ENCODE measurements around the gene RHOU. TPM values are rescaled to one million over a fixed set of nuclear protein-coding genes. Genes with fewer than 3 reads are reported as not detected.

The RHOU gene
- total RNA-seq, 1 experiment from 2014 or later = 0.81 TPM

- in situ Hi-C loops (cut with HindIII; ENCODE audit: low pct_unique_long_range_greater_than_20kb, low sequenced_read_pairs) = no loop called here
These were observed 1.7 kb upstream of the RHOU start for GRCh38 chr1:228733576-228733975.

DNA sequence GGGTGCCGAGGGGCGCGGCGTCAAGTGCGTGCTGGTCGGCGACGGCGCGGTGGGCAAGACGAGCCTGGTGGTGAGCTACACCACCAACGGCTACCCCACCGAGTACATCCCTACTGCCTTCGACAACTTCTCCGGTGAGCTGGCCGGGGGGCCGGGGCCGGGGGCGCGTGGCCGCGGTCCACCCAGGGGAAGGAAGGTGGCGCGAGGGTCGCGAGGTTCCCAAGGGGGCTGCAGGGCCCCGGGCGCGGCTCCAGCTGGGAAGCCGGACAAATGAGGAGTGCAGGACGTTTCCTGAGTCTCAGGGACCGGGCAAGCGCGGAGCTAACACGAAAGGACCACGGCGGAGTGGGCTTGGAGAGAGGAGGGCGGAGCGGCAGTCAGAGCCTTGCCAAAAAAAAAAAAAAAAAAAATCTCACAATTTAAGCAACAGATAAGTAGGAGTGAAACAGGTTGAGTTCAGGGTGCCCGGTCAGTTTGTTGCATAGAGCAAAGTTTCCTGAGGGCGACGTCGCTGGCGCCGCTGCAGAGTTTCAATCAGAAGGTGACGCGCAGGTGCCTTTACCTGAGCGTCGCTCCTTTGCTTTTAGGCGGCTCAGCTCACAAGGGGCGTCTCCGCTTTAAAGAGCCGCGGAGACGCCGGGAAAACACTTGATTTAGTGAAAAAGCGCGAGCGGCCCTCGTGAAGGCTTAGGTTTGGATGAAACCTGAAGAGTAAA, 750 bp downstream of the RHOU start:
- in situ Hi-C loops (cut with HindIII; ENCODE audit: low pct_unique_long_range_greater_than_20kb, low sequenced_read_pairs) = no loop called here
- no peak for DNase-seq (ENCODE audit: low read depth)

More at GRCh38 chr1:228733576-228733975, 1.7 kb upstream of the RHOU start:
- no peak for DNase-seq (ENCODE audit: low read depth)

DNA sequence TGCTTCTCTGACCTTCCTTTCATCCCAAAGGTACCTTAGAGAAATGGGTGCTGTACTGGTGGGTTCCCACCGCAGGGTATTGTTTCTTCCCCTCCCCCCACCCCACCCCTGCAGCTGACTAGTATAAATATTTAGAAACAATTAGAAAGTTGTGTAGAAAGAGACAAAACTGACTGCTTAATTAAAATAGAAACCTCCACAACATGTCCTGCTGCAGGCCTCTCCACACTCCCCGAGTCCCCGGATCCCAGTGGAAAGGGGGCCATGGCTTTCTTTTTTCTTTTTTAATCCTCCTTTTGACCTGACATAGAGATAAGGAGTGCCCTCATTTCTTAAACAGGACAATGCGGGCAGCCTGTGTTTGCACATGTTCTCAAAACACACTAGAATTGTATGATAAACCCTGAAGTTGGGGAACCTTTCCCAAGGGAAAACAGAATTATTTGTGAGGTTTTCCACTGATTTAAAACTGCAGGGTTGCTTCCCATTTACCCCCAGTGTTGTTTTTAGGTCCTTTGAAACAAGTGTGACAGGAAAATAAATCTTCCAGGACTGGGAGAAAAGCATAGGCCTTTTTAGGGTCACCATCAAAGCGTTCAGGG, 1.7 kb downstream of the RHOU start:
- in situ Hi-C loops (cut with HindIII; ENCODE audit: low pct_unique_long_range_greater_than_20kb, low sequenced_read_pairs) = no loop called here
- DNase-seq (ENCODE audit: low read depth) = no peak

DNA sequence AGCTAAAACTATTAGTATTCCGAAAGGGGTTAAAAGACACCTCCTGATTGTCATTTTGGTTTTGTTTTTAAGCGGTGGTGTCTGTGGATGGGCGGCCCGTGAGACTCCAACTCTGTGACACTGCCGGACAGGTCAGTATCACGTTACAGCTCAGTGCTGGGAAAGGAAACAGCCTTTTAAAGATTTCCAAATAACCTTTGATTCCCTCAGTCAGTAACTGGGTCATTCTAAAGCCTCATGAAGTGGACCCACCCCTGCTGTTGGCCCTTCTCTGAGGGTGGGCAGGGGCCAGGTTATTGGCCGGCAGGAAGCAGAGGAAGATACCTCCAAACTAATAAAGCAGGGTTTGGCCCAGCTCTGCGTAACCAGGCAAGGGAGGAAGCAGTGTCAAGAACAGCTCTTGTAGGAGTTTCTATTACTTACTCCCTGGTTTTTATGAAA, 2.3 kb downstream of the RHOU start:
- in situ Hi-C loops (cut with HindIII; ENCODE audit: low pct_unique_long_range_greater_than_20kb, low sequenced_read_pairs) = no loop called here

DNA sequence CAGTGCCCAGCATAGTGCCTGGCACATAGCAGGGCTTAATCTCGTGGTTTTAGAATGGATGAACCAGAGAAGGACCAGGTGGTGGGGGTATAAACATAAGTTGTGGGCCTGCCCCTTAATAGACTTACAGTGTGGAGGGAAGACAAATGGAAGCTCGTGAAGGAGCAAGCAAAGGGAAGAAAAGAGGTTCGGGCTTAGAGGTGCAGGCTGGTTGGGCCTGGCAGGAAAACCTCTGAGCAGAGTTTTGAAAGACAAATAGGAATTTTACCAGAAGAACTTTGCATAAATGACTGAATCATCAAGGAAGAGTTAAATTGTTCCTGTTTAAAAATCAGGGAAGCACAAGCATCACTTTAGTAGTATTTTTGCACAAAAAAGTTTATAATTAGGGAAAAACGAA, 4.5 kb downstream of the RHOU start:
- in situ Hi-C loops (cut with HindIII; ENCODE audit: low pct_unique_long_range_greater_than_20kb, low sequenced_read_pairs) = no loop called here
- DNase-seq (ENCODE audit: low read depth) = no peak

More for the DNA sequence above, 2.3 kb downstream of the RHOU start:
- DNase-seq (ENCODE audit: low read depth) = no peak

- in situ Hi-C loops (cut with HindIII; ENCODE audit: low pct_unique_long_range_greater_than_20kb, low sequenced_read_pairs) = no loop called here
- DNase-seq (ENCODE audit: low read depth) = no peak
These were observed 5.5 kb downstream of the RHOU start for GRCh38 chr1:228740543-228741317.

- in situ Hi-C loops (cut with HindIII; ENCODE audit: low pct_unique_long_range_greater_than_20kb, low sequenced_read_pairs) = no loop called here
- DNase-seq (ENCODE audit: low read depth) = no peak
These were observed 7.1 kb downstream of the RHOU start for GRCh38 chr1:228742281-228742860.

DNA sequence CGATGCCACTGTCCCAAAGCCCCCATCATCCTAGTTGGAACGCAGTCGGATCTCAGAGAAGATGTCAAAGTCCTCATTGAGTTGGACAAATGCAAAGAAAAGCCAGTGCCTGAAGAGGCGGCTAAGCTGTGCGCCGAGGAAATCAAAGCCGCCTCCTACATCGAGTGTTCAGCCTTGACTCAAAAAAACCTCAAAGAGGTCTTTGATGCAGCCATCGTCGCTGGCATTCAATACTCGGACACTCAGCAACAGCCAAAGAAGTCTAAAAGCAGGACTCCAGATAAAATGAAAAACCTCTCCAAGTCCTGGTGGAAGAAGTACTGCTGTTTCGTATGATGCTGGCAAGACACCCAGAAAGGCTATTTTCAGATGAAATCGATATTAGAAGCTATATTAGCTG, 8.1 kb downstream of the RHOU start:
- in situ Hi-C loops (cut with HindIII; ENCODE audit: low pct_unique_long_range_greater_than_20kb, low sequenced_read_pairs) = no loop called here
- DNase-seq (ENCODE audit: low read depth) = no peak

GRCh38 chr1:228744356-228744755, 9.1 kb downstream of the RHOU start:
- in situ Hi-C loops (cut with HindIII; ENCODE audit: low pct_unique_long_range_greater_than_20kb, low sequenced_read_pairs) = no loop called here
- no peak for DNase-seq (ENCODE audit: low read depth)

GRCh38 chr1:228744918-228745317, 9.6 kb downstream of the RHOU start:
- in situ Hi-C loops (cut with HindIII; ENCODE audit: low pct_unique_long_range_greater_than_20kb, low sequenced_read_pairs) = no loop called here
- no peak for DNase-seq (ENCODE audit: low read depth)

GRCh38 chr1:228745497-228745896, 10.2 kb downstream of the RHOU start:
- DNase-seq (ENCODE audit: low read depth) = no peak
- in situ Hi-C loops (cut with HindIII; ENCODE audit: low pct_unique_long_range_greater_than_20kb, low sequenced_read_pairs) = no loop called here

GRCh38 chr1:228747301-228747935, 12.1 kb downstream of the RHOU start:
- no peak for DNase-seq (ENCODE audit: low read depth)
- in situ Hi-C loops (cut with HindIII; ENCODE audit: low pct_unique_long_range_greater_than_20kb, low sequenced_read_pairs) = no loop called here

- in situ Hi-C loops (cut with HindIII; ENCODE audit: low pct_unique_long_range_greater_than_20kb, low sequenced_read_pairs) = no loop called here
- DNase-seq (ENCODE audit: low read depth) = no peak
These were observed 12.8 kb downstream of the RHOU start for GRCh38 chr1:228748029-228748428.

GRCh38 chr1:228748431-228748830, 13.2 kb downstream of the RHOU start:
- no peak for DNase-seq (ENCODE audit: low read depth)
- in situ Hi-C loops (cut with HindIII; ENCODE audit: low pct_unique_long_range_greater_than_20kb, low sequenced_read_pairs) = no loop called here

DNA sequence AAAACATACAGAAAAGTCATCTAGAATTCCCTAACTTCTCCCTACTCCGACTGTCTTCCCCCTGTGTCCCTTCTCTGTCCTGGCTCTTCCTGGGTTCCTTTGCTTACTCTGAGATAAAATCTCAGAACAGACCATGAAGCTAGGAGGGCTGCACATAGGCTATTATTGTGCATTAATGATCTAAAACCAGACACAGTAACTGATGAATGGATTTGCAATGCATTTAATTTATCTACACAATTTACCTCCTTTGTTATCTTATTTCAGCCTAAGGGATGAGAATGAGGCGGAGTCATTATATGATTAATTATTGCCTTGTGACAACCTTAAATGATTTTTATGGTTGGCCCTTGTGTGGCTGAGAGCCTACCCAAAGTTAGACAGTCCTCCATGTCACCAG, 14.5 kb downstream of the RHOU start:
- in situ Hi-C loops (cut with HindIII; ENCODE audit: low pct_unique_long_range_greater_than_20kb, low sequenced_read_pairs) = no loop called here
- DNase-seq (ENCODE audit: low read depth) = no peak

GRCh38 chr1:228750915-228751314, 15.6 kb downstream of the RHOU start:
- in situ Hi-C loops (cut with HindIII; ENCODE audit: low pct_unique_long_range_greater_than_20kb, low sequenced_read_pairs) = no loop called here
- no peak for DNase-seq (ENCODE audit: low read depth)

DNA sequence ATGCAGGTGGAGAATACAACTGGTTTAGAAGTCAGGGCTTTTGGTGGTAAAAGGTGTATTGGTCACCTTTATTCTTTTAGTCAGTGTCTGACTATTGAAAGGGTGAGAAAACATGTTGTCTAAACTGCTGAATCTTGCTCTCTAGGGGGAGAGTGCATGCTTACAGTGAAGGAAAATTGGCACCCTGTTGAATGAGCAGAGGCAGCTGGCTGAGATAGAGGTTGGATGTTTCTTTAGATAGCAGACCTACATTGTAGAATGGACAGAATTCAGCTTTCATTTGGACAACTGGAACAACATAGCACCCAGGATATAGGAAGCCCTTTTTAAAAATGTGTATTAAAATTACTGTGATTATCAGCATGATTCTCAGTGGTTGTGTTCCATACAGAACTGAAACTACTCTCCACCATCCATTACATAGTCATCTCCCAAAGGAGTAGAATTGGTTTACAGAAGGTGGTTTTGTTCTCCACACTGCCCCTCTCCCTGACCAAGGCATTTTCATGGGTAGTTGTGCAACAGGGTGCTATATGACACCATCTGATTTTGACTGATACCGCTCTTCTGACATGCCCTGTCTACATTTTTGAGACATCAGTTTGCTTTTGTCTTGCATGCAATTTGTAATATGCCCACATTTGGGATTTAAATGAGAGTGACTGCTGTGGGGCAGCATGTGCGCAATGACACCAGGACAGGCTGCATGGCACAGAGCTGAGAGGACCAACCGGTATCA, 16.2 kb downstream of the RHOU start:
- DNase-seq (ENCODE audit: low read depth) = no peak
- in situ Hi-C loops (cut with HindIII; ENCODE audit: low pct_unique_long_range_greater_than_20kb, low sequenced_read_pairs) = no loop called here

DNA sequence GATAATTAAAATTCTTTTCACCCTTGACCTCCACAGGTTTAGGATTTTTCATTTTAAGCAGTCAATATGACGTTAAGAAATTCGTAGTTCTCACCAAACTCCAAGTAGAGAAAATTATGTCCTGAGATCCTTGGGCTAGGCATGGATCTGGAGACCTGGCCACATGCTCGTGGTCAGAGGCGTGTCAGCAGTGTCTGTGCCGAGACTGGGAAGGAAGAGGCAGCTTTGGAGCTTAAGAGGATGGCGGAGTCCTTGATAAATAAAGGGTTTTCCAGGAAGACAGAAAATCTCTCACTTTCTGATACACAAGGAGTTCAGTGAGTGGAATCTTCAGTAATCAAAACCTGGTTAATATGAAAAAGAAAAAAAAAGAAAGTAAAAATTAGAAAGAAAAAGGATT, 17.0 kb downstream of the RHOU start:
- in situ Hi-C loops (cut with HindIII; ENCODE audit: low pct_unique_long_range_greater_than_20kb, low sequenced_read_pairs) = no loop called here
- no peak for DNase-seq (ENCODE audit: low read depth)

Measured in Caki2 (cell line).